Hepatocyte (in vitro differentiated cells): ENCODE data around the gene HIVEP2. TPM values are rescaled to one million over a fixed set of nuclear protein-coding genes. Genes with fewer than 3 reads are reported as not detected.

Experiments used
- DNase-seq: peaks from one replicate; pipeline ENCODE4 v3.0.0-alpha.2; 2016; ENCODE audit warnings: low spot score
- H2AFZ ChIP-seq: fragments of 200-600 bp; sonication (generic); 2 replicates; pipeline ENCODE4 v1.6.0; 2016; ENCODE audit warnings: antibody characterized with exemption, mild to moderate bottlenecking
- H3K27ac ChIP-seq: fragments of 200-600 bp; sonication (generic); 2 replicates; pipeline ENCODE4 v1.5.1; 2016; ENCODE audit warnings: mild to moderate bottlenecking
- H3K27me3 ChIP-seq: fragments of 200-600 bp; sonication (generic); 2 replicates; pipeline ENCODE4 v1.6.1; 2016
- H3K36me3 ChIP-seq: fragments of 200-600 bp; sonication (generic); replicated peaks from 2 replicates; pipeline ENCODE4 v1.5.1; 2016; ENCODE audit warnings: low read depth; ENCODE audit not compliant: insufficient read depth
- H3K4me1 ChIP-seq: fragments of 200-600 bp; sonication (generic); 2 replicates; pipeline ENCODE4 v1.5.1; 2016; ENCODE audit warnings: mild to moderate bottlenecking, moderate library complexity; ENCODE audit not compliant: insufficient read depth
- H3K4me2 ChIP-seq: fragments of 200-600 bp; sonication (generic); 2 replicates; pipeline ENCODE4 v1.6.0; 2016
- H3K4me3 ChIP-seq: fragments of 200-600 bp; sonication (generic); 2 replicates; pipeline ENCODE4 v1.5.1; 2016; ENCODE audit warnings: mild to moderate bottlenecking
- H3K79me2 ChIP-seq: fragments of 200-600 bp; sonication (generic); 2 replicates; pipeline ENCODE4 v1.6.0; 2017; ENCODE audit warnings: mild to moderate bottlenecking
- H3K9me2 ChIP-seq: fragments of 200-600 bp; sonication (generic); replicated peaks from 2 replicates; pipeline ENCODE4 v1.6.0; 2017; ENCODE audit warnings: mild to moderate bottlenecking; ENCODE audit not compliant: insufficient read depth
- H3K9me3 ChIP-seq: fragments of 200-600 bp; sonication (generic); 2 replicates; pipeline ENCODE4 v1.5.1; 2016; ENCODE audit warnings: low read depth, mild to moderate bottlenecking
- H4K20me1 ChIP-seq: fragments of 200-600 bp; sonication (generic); 2 replicates; pipeline ENCODE4 v1.6.0; 2016; ENCODE audit warnings: mild to moderate bottlenecking; ENCODE audit not compliant: insufficient read depth, poor library complexity, severe bottlenecking
- EZH2 ChIP-seq: fragments of 200-600 bp; sonication (generic); IDR thresholded peaks from 2 replicates; pipeline ENCODE4 v1.6.1; 2016; ENCODE audit warnings: antibody characterized with exemption, mild to moderate bottlenecking, borderline replicate concordance
- EZH2phosphoT487 ChIP-seq: fragments of 200-600 bp; sonication (generic); IDR thresholded peaks from one replicate; pipeline ENCODE4 v1.6.1; 2018; ENCODE audit warnings: antibody characterized with exemption, mild to moderate bottlenecking, low read depth, moderate library complexity; ENCODE audit not compliant: unreplicated experiment, severe bottlenecking
- WGBS: methylation state at CpG from one replicate; pipeline ENCODE4 v1.1.6; 2016; ENCODE audit warnings: low lambda C conversion rate; ENCODE audit errors: missing lambda C conversion rate; 5-methylcytosine and 5-hydroxymethylcytosine counted together
- polyA plus RNA-seq: library from polyadenylated mRNA; unstranded; fragments of >200 nt; fragmentation: Nextera tagmentation; extraction: Ambion mirVana; gene quantifications from 2 replicates; pipeline ENCODE4 v1.2.1, GENCODE V29; 2016
- total RNA-seq: library from RNA; depleted of rRNA; stranded (reverse); fragments of >200 nt; gene quantifications from 2 replicates; pipeline ENCODE4 v1.2.3, GENCODE V29; 2014
- TF ChIP-seq, protein P1 (sequence below): fragments of 200-600 bp; sonication (generic); IDR thresholded peaks from 2 replicates; pipeline ENCODE4 v1.5.1; 2016; ENCODE audit warnings: antibody characterized with exemption, mild to moderate bottlenecking; ENCODE audit not compliant: poor library complexity

HIVEP2 gene
- total and polyA plus RNA-seq, 2 experiments from 2014 or later, result 3.3 to 9.4 TPM

GRCh38 chr6:142946924-142947713 lies 2.1 kb upstream of the HIVEP2 start:
- Histone ChIP-seq H2AFZ (peak overlapping the region; percentile 18), H3K27ac (peak overlapping the region; percentile 100), H3K36me3 (no peaks in the 10 kb centered on the region), H3K27me3 (no peaks in the 10 kb centered on the region), H3K4me3 (peak overlapping the region; percentile 62), H3K9me3 (no peaks in the 10 kb centered on the region), H4K20me1 (no peaks in the 10 kb centered on the region), H3K9me2 (no peaks in the 10 kb centered on the region), H3K4me2 (peak overlapping the region; percentile 94), H3K79me2 (peaks cover 17% of the 10 kb centered on the region), H3K4me1 (peaks cover 9% of the 10 kb centered on the region)
- peak; percentile 92 for DNase-seq
- 1% methylated on average over 44 of the region's 77 CpGs for WGBS
- TF ChIP-seq EZH2 (no peak), EZH2phosphoT487 (no peak)
- TF ChIP-seq, protein P1, sequence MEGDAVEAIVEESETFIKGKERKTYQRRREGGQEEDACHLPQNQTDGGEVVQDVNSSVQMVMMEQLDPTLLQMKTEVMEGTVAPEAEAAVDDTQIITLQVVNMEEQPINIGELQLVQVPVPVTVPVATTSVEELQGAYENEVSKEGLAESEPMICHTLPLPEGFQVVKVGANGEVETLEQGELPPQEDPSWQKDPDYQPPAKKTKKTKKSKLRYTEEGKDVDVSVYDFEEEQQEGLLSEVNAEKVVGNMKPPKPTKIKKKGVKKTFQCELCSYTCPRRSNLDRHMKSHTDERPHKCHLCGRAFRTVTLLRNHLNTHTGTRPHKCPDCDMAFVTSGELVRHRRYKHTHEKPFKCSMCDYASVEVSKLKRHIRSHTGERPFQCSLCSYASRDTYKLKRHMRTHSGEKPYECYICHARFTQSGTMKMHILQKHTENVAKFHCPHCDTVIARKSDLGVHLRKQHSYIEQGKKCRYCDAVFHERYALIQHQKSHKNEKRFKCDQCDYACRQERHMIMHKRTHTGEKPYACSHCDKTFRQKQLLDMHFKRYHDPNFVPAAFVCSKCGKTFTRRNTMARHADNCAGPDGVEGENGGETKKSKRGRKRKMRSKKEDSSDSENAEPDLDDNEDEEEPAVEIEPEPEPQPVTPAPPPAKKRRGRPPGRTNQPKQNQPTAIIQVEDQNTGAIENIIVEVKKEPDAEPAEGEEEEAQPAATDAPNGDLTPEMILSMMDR, result no peak

GRCh38 chr6:142946181-142946923 lies 1.4 kb upstream of the HIVEP2 start:
- Histone ChIP-seq H3K36me3 (no peaks in the 10 kb centered on the region), H3K4me1 (peaks cover 9% of the 10 kb centered on the region), H3K27me3 (no peaks in the 10 kb centered on the region), H3K9me2 (no peaks in the 10 kb centered on the region), H3K4me2 (peak overlapping the region; percentile 94), H3K79me2 (peaks cover 25% of the 10 kb centered on the region), H3K27ac (peak overlapping the region; percentile 100), H3K9me3 (no peaks in the 10 kb centered on the region), H3K4me3 (peak overlapping the region; percentile 92), H2AFZ (peak overlapping the region; percentile 56), H4K20me1 (peaks cover 2% of the 10 kb centered on the region)
- TF ChIP-seq EZH2phosphoT487 (no peak), EZH2 (no peak)
- TF ChIP-seq, protein P1, result peak; percentile 2
- WGBS, result under 1% methylated on average over 11 of the region's 62 CpGs
- DNase-seq, result peak; percentile 99

DNA sequence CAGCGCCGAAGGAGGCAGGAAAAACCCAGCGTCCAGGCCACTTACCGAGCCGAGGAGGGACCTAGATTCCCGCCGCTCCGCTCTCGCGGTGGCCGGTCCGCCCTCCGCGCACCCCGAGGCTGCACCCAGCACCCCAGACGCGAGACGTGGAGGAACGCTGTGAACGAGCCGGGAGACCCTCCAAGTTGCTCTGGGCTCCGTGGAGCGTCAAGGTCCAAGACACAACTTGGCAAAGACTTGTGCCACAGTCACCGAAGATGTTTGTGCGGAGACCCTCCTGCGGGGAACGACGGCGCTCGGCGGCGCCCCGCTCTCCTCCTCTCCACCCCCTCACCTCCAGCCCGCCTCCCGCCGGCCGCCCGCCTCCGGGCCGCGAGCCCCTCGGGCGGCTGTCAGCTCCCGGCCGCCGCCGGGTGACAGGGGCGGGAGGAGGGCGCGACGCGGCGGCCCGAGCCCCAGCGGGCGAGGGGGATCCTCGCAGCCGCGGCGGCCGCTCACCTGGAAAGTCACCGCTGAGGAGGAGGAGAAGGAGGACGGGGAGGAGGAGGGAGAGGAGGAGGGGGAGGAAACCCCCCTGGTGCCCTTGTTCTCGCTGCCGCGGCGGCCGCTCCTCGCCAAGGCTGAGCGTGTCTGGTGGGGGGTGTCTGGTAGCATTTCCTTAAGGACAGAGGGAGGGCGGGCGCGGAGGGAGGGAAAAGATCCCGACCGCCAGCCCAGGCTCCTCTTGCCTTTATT lies 637 bp upstream of the HIVEP2 start:
- TF ChIP-seq EZH2phosphoT487 (no peak), EZH2 (no peak)
- TF ChIP-seq, protein P1, result no peak
- Histone ChIP-seq H3K27me3 (no peaks in the 10 kb centered on the region), H2AFZ (peak overlapping the region; percentile 56), H3K79me2 (peaks cover 32% of the 10 kb centered on the region), H3K4me3 (peak overlapping the region; percentile 92), H4K20me1 (peaks cover 7% of the 10 kb centered on the region), H3K4me1 (peaks cover 9% of the 10 kb centered on the region), H3K36me3 (no peaks in the 10 kb centered on the region), H3K4me2 (peak overlapping the region; percentile 94), H3K9me3 (no peaks in the 10 kb centered on the region), H3K9me2 (no peaks in the 10 kb centered on the region), H3K27ac (peak overlapping the region; percentile 100)
- peak; percentile 79 for DNase-seq
- WGBS, result 1% methylated on average over 46 of the region's 75 CpGs
